Heart left ventricle (tissue), 13 donors: ENCODE results near the gene MTCP1.

Source experiments
- POLR2A ChIP-seq, 2 donors: fragments of 450-650 bp; IDR thresholded peaks; one replicate each; pipeline ENCODE4 v1.6.1; 2017; ENCODE audit warnings: antibody characterized with exemption in 2 of 2, mild to moderate bottlenecking in 2 of 2, moderate library complexity in 2 of 2
- TF ChIP-seq, protein P1 (sequence below), 12 donors: fragments of 200-600 bp; sonication (generic) in 4 of 12; IDR thresholded peaks; one replicate each; pipeline versions ENCODE4 v1.5.0 to v1.8.0; 2018 to 2022; ENCODE audit warnings: antibody characterized with exemption in 12 of 12, mild to moderate bottlenecking in 5 of 12
- donor health status: ischemic (EF 13 %, LVEDD 7.1; RV severe dilation, severe dysfunction).
- donor health status: DM: no; HTN: yes; CAD: no.
- donor health status: DM: no; HTN: no; CAD: no.
- donor health status: ischemic (EF 25% LVEDD 6.9; RV normal size, moderate dysfunction).
- donor health status: ischemic (EF 25% LVEDD 5.7; RV mildly dilated, moderate dysfunction).
- donor health status: ischemic (EF 35%, LVEDD 5.7; RV mildly dilated, moderate dysfunction).
- donor health status: nonischemic (EF 11% LVEDD 7.7; RV severe dilation, severe dysfunction).
- donor health status: DM: yes; HTN: yes; CAD: no.
- donor health status: PGD.
- donor health status: ischemic (EF 29% LVEDD 5.4; RV normal size, mild dysfunction).
- donor health status: nonischemic (EF 23%, LVEDD 6.1; RV moderate dilation, normal function).

DNA sequence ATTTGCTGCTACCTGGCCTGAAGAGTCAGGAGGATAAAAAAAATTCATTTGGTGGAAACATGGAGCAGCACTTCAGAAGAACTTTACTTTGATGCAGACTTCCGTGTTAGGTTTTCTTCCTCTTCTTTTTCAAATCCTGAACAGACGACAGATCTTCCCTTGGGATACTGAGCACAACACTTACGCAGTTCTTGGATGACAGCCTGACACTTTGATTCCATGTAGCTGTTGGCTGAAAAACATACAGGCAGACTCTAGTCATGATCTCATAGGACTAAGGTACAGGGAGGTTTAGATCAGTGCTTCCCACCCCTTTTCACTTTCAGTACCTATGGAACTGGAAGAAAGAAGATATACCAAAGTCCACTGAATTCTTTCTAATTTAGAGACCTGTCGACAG is 9.2 kb downstream of the MTCP1 start:
- TF ChIP-seq, protein P1, sequence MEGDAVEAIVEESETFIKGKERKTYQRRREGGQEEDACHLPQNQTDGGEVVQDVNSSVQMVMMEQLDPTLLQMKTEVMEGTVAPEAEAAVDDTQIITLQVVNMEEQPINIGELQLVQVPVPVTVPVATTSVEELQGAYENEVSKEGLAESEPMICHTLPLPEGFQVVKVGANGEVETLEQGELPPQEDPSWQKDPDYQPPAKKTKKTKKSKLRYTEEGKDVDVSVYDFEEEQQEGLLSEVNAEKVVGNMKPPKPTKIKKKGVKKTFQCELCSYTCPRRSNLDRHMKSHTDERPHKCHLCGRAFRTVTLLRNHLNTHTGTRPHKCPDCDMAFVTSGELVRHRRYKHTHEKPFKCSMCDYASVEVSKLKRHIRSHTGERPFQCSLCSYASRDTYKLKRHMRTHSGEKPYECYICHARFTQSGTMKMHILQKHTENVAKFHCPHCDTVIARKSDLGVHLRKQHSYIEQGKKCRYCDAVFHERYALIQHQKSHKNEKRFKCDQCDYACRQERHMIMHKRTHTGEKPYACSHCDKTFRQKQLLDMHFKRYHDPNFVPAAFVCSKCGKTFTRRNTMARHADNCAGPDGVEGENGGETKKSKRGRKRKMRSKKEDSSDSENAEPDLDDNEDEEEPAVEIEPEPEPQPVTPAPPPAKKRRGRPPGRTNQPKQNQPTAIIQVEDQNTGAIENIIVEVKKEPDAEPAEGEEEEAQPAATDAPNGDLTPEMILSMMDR (IDR thresholded peaks at IDR 0.05), result no peak
- TF ChIP-seq POLR2A (IDR thresholded peaks at IDR 0.05), result no peak
